ENCODE data around the gene PLCB1.

DNA sequence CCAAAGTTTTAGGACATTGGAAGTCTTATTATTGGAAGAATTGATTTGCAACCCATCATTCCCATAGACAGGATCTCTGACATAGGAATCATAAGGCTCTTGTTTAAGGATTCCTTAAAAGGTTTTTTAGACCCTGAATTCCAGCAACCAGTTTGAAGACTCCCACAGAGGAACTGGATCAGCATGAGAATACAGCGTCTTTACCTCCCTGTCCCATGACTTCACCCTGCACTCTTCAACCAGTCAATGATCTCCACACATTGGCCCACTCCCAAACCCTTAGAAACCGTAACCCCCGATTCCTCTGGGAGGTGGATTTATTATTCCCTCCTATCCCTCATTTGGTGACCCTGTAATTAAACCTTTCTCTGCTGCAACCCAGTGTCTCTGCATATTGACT is 786.1 kb downstream of the PLCB1 start:
- TF ChIP-seq, protein P1, sequence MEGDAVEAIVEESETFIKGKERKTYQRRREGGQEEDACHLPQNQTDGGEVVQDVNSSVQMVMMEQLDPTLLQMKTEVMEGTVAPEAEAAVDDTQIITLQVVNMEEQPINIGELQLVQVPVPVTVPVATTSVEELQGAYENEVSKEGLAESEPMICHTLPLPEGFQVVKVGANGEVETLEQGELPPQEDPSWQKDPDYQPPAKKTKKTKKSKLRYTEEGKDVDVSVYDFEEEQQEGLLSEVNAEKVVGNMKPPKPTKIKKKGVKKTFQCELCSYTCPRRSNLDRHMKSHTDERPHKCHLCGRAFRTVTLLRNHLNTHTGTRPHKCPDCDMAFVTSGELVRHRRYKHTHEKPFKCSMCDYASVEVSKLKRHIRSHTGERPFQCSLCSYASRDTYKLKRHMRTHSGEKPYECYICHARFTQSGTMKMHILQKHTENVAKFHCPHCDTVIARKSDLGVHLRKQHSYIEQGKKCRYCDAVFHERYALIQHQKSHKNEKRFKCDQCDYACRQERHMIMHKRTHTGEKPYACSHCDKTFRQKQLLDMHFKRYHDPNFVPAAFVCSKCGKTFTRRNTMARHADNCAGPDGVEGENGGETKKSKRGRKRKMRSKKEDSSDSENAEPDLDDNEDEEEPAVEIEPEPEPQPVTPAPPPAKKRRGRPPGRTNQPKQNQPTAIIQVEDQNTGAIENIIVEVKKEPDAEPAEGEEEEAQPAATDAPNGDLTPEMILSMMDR (IDR thresholded peaks at IDR 0.05; ENCODE audit: insufficient read depth, low read depth, low read length), result no peak
- no peak for TF ChIP-seq EZH2 (IDR thresholded peaks at IDR 0.05; ENCODE audit: insufficient read depth, low read length)

All from astrocyte (in vitro differentiated cells and primary cell).